Transverse colon (tissue), 3 donors: ENCODE measurements around the gene TPSG1.

Experiments
- POLR2A ChIP-seq: fragments of 450-650 bp; IDR thresholded peaks from one replicate; pipeline ENCODE4 v1.6.1; 2016; ENCODE audit warnings: antibody characterized with exemption, mild to moderate bottlenecking, moderate library complexity
- TF ChIP-seq, protein P1 (sequence below), 5 experiments: fragments of 200-600 bp in 3 of 5; fragments of 450-650 bp in 2 of 5; sonication (generic) in 3 of 5; IDR thresholded peaks; 1 replicate in 2 of 5; 2 replicates in 3 of 5; pipeline ENCODE4 v1.5.1; 2016 to 2017; ENCODE audit warnings: antibody characterized with exemption in 5 of 5, inconsistent platforms in 3 of 5, mild to moderate bottlenecking in 2 of 5, moderate library complexity in 1 of 5

DNA sequence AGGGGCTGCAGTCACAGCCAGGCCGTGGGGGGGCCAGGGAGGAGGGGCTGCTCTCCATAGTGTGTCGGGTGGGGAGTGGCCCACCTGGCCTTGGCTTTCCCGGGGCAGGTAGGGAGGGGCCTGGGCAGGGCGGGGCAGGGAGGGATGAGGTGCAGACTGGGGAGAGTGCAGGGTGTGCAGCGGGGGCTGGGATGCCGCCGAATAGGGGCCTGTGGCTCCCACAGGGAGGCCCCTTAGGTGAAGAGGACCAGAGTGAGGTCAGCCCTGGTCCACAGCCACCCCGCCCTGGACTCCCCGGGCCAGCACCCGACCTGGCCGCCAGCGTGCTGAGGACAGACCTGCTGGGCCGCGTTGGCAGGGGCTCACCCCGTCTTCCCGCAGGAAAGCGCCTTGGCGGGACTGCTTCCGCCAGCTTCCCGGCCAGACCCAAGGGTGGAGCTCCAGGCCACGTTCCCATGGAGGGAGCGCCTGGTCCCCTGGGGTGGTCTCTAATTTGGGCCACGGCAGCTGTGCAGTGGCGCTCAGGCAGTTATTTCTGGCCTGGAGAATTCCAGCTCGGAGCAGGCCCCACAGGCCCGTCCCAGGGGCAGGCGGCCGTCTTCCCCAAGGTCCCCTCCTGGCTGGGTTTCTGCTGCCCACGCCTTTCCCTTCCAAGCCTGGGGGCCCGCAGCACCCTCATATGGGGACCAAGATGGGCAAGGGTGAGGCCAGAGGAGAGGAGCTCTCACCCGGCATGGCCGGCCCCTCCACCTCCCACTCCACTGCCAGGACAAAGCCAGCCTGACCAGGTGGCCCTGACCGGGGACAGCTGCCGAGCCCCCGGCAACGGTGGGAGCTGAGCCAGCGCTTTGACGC, 44.3 kb downstream of the TPSG1 start:
- TF ChIP-seq, protein P1, sequence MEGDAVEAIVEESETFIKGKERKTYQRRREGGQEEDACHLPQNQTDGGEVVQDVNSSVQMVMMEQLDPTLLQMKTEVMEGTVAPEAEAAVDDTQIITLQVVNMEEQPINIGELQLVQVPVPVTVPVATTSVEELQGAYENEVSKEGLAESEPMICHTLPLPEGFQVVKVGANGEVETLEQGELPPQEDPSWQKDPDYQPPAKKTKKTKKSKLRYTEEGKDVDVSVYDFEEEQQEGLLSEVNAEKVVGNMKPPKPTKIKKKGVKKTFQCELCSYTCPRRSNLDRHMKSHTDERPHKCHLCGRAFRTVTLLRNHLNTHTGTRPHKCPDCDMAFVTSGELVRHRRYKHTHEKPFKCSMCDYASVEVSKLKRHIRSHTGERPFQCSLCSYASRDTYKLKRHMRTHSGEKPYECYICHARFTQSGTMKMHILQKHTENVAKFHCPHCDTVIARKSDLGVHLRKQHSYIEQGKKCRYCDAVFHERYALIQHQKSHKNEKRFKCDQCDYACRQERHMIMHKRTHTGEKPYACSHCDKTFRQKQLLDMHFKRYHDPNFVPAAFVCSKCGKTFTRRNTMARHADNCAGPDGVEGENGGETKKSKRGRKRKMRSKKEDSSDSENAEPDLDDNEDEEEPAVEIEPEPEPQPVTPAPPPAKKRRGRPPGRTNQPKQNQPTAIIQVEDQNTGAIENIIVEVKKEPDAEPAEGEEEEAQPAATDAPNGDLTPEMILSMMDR (IDR thresholded peaks at IDR 0.05): no peak
- no peak for TF ChIP-seq POLR2A
